Hepatocyte (in vitro differentiated cells): ENCODE results near the gene ABI3BP.

Experiments
- EZH2 ChIP-seq: fragments of 200-600 bp; sonication (generic); IDR thresholded peaks from 2 replicates; pipeline ENCODE4 v1.6.1; 2016; ENCODE audit warnings: antibody characterized with exemption, mild to moderate bottlenecking, borderline replicate concordance
- EZH2phosphoT487 ChIP-seq: fragments of 200-600 bp; sonication (generic); IDR thresholded peaks from one replicate; pipeline ENCODE4 v1.6.1; 2018; ENCODE audit warnings: antibody characterized with exemption, mild to moderate bottlenecking, low read depth, moderate library complexity; ENCODE audit not compliant: unreplicated experiment, severe bottlenecking
- TF ChIP-seq, protein P1 (sequence below): fragments of 200-600 bp; sonication (generic); IDR thresholded peaks from 2 replicates; pipeline ENCODE4 v1.5.1; 2016; ENCODE audit warnings: antibody characterized with exemption, mild to moderate bottlenecking; ENCODE audit not compliant: poor library complexity

DNA sequence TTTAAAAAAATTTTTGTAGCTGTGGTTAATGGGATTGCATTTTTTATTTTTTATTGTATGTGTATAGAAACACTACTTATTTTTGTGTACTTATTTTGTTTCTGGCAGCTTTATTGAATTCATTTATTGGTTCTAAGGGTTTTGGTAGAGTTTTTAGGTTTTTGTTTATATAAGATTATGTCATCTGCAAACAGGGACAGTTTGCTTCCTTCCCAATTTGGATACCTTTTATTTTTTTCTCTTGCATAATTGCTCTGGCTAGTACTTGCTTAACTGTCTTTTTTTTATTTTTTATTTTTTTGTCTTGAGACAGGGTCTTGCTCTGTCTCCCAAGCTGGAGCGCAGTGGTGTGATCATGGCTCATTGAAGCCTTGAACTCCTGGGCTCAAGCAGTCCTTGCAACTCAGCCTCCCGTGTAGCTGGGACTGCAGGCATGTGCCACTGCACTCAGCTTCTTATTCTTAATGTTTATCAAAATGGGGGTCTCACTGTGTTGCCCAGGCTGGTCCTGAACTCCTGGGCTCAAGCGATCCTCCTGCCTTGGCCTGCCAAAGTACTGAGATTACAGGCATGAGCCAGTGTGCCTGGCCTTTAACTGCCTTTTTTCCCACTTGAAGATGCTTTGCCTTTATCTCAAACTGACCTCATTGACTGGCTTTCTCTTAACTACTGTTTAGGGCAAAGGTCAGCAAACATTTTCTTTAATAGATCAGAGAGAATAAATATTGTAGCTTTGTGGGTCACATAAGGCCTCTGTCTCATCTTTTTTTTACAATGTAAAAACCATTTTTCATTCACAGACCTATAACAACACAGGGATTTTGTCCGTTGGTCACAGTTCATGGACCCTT lies 275.4 kb downstream of the ABI3BP start:
- TF ChIP-seq, protein P1, sequence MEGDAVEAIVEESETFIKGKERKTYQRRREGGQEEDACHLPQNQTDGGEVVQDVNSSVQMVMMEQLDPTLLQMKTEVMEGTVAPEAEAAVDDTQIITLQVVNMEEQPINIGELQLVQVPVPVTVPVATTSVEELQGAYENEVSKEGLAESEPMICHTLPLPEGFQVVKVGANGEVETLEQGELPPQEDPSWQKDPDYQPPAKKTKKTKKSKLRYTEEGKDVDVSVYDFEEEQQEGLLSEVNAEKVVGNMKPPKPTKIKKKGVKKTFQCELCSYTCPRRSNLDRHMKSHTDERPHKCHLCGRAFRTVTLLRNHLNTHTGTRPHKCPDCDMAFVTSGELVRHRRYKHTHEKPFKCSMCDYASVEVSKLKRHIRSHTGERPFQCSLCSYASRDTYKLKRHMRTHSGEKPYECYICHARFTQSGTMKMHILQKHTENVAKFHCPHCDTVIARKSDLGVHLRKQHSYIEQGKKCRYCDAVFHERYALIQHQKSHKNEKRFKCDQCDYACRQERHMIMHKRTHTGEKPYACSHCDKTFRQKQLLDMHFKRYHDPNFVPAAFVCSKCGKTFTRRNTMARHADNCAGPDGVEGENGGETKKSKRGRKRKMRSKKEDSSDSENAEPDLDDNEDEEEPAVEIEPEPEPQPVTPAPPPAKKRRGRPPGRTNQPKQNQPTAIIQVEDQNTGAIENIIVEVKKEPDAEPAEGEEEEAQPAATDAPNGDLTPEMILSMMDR, result no peak
- TF ChIP-seq EZH2phosphoT487, result no peak
- TF ChIP-seq EZH2, result no peak
